ENCODE data around the gene KIF26B. TPM values are rescaled to one million over a fixed set of nuclear protein-coding genes. Genes with fewer than 3 reads are reported as not detected.

The KIF26B gene
- total RNA-seq, 1 donor from 2014 or later: 5.1 TPM

DNA sequence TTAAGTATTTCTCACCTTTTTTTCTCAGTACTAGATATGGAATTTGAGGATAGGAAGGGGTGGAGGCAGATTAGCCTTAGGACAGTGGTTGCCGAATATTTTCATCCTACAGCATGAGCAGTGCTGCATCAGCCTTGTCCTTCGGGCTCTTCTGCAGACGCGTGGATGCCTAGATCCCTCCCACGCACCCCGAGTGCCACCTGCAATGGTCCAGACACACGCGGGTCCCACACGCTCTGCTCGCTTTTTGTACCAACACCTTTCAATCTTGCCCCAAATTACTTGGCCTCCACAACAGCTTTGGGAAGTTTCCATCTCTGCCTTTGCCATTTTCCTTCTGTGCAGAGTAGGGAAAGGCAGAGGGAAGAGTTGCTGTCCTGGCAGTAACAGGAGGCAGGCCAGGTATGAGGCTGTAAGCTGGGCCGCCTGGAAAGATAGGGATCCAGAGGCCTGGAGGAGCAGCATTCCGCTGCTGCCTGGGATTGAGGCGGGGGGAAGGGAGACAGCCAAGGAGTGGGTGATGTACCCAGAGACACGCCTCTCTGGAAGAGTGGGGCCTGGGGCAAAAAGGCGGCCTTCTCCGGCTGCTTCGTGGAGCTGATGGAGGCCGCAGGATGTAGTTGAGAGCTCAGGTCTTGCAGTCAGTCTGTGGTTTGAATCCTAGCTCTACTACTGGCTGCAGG is 467.7 kb downstream of the KIF26B start:
- Mint-ChIP-seq H3K4me3 (ENCODE audit: low read depth) (no peak overlapping the region), H3K36me3 (ENCODE audit: insufficient read depth) (peaks cover 2% of the 10 kb centered on the region), H3K27me3 (no peaks in the 10 kb centered on the region), H3K4me1 (ENCODE audit: low read depth) (peaks cover 5% of the 10 kb centered on the region), H3K9me3 (ENCODE audit: low read depth) (no peaks in the 10 kb centered on the region), H3K27ac (no peak overlapping the region)
- no peak for DNase-seq (ENCODE audit: low spot score, unreplicated experiment)
- TF ChIP-seq CTCF (IDR thresholded peaks at IDR 0.05; ENCODE audit: unreplicated experiment): no peak

GRCh38 chr1:245641384-245641783 is 486.6 kb downstream of the KIF26B start:
- no peak for DNase-seq (ENCODE audit: low spot score, unreplicated experiment)
- TF ChIP-seq CTCF (IDR thresholded peaks at IDR 0.05; ENCODE audit: unreplicated experiment): no peak
- Mint-ChIP-seq H3K36me3 (ENCODE audit: insufficient read depth) (peaks cover 1% of the 10 kb centered on the region), H3K4me1 (ENCODE audit: low read depth) (peaks cover 9% of the 10 kb centered on the region), H3K4me3 (ENCODE audit: low read depth) (no peak overlapping the region), H3K27ac (no peak overlapping the region), H3K27me3 (no peaks in the 10 kb centered on the region), H3K9me3 (ENCODE audit: low read depth) (peaks cover 45% of the 10 kb centered on the region)

DNA sequence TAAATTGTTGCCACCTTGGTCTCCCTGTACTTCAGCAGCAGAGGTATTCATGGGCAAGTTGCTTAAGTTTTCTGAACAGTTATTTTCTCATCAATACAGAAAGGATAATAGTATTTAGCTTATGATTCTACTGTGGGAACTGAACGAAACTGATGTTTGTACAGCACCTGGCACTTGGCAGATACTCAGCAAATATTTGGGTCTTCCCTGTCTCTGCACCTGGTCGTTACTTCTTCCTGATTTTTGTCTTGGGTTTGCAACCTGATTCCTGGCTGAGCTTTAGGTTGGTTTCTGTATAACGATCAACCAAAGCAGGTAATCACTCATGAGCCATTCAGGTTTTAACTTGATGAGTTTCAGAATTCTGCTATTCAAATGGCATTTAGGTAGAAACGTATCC is 490.6 kb downstream of the KIF26B start:
- Mint-ChIP-seq H3K36me3 (ENCODE audit: insufficient read depth) (peaks cover 1% of the 10 kb centered on the region), H3K27me3 (peaks cover 14% of the 10 kb centered on the region), H3K4me1 (ENCODE audit: low read depth) (peaks cover 22% of the 10 kb centered on the region), H3K27ac (no peak overlapping the region), H3K4me3 (ENCODE audit: low read depth) (no peak overlapping the region), H3K9me3 (ENCODE audit: low read depth) (peaks cover 29% of the 10 kb centered on the region)
- DNase-seq (ENCODE audit: low spot score, unreplicated experiment): no peak
- TF ChIP-seq CTCF (IDR thresholded peaks at IDR 0.05; ENCODE audit: unreplicated experiment): no peak

DNA sequence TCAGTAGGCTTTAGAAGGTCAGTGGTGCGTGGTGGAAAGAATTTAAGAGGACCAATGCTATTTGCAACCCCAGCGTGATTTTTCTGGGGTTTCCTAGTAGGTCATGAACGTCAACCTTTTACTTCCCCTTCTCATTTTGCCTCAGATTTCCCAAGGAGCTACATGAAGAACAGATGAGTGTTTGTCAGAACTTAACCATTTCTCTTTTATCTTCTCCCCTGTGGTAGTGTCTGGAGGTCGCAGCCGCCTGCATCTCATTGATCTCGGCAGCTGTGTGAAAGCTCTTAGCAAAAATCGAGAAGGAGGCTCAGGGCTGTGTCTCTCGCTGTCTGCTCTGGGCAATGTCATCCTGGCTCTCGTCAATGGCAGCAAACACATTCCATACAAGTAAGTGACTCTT is 491.1 kb downstream of the KIF26B start:
- Mint-ChIP-seq H3K9me3 (ENCODE audit: low read depth) (peaks cover 26% of the 10 kb centered on the region), H3K27me3 (peaks cover 17% of the 10 kb centered on the region), H3K27ac (no peak overlapping the region), H3K4me3 (ENCODE audit: low read depth) (no peak overlapping the region), H3K36me3 (ENCODE audit: insufficient read depth) (peaks cover 1% of the 10 kb centered on the region), H3K4me1 (ENCODE audit: low read depth) (peaks cover 22% of the 10 kb centered on the region)
- no peak for TF ChIP-seq CTCF (IDR thresholded peaks at IDR 0.05; ENCODE audit: unreplicated experiment)
- DNase-seq (ENCODE audit: low spot score, unreplicated experiment): no peak

GRCh38 chr1:245648749-245649522 is 494.2 kb downstream of the KIF26B start:
- Mint-ChIP-seq H3K27ac (no peak overlapping the region), H3K27me3 (peaks cover 22% of the 10 kb centered on the region), H3K9me3 (ENCODE audit: low read depth) (peaks cover 5% of the 10 kb centered on the region), H3K36me3 (ENCODE audit: insufficient read depth) (no peaks in the 10 kb centered on the region), H3K4me3 (ENCODE audit: low read depth) (peak overlapping the region; percentile 44), H3K4me1 (ENCODE audit: low read depth) (peaks cover 22% of the 10 kb centered on the region)
- no peak for DNase-seq (ENCODE audit: low spot score, unreplicated experiment)
- TF ChIP-seq CTCF (IDR thresholded peaks at IDR 0.05; ENCODE audit: unreplicated experiment): no peak

Measured in progenitor cell of endocrine pancreas (in vitro differentiated cells).